GM12865 (cell line): ENCODE results near the gene MRPL18.
A peak's percentile ranks its signal among the peaks of the same experiment; 100 is the strongest.

Experiments used
- DNase-seq: peaks from one replicate; pipeline ENCODE4 v3.0.0; 2010; ENCODE audit warnings: low read depth
- H3K4me3 ChIP-seq: 2 replicates; pipeline ENCODE4 v1.5.1; 2011; ENCODE audit warnings: mild to moderate bottlenecking, low read depth, low read length, control low read depth
- CTCF ChIP-seq: IDR thresholded peaks from 2 replicates; pipeline ENCODE4 v1.5.1; 2011; ENCODE audit warnings: low read length, control low read depth, low read depth, inconsistent platforms; ENCODE audit not compliant: insufficient read depth; ENCODE audit errors: missing control alignments

The MRPL18 gene

GRCh38 chr6:159777240-159777904 lies 12.9 kb upstream of the MRPL18 start:
- no peak for TF ChIP-seq CTCF
- no peak for DNase-seq

DNA sequence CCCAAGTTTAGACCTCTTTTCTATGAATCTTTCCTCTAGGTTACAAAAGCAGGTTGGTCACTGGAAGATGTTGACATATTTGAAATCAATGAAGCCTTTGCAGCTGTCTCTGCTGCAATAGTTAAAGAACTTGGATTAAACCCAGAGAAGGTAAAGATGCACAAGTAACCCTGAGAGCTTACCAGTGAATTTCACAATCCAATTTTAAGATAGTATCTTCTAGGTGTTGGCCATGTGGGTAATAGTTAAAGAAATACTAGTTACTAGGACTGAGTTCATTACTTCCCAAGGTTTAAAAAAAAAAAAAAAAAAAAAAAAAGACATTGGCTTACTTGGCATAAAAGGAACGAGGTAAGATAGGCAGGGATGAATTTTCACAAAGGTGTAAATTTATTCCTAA lies 12.1 kb upstream of the MRPL18 start:
- DNase-seq = no peak
- no peak for TF ChIP-seq CTCF
- no peak overlapping the region for H3K4me3 ChIP-seq

More at GRCh38 chr6:159777240-159777904, 12.9 kb upstream of the MRPL18 start:
- no peak overlapping the region for H3K4me3 ChIP-seq

- TF ChIP-seq CTCF = no peak
- no peak overlapping the region for H3K4me3 ChIP-seq
- no peak for DNase-seq
Measured at GRCh38 chr6:159778542-159779103, 11.6 kb upstream of the MRPL18 start.

GRCh38 chr6:159788276-159788675 lies 2.0 kb upstream of the MRPL18 start:
- DNase-seq = peak; percentile 34
- no peak for TF ChIP-seq CTCF
- H3K4me3 ChIP-seq = peak overlapping the region; percentile 91

DNA sequence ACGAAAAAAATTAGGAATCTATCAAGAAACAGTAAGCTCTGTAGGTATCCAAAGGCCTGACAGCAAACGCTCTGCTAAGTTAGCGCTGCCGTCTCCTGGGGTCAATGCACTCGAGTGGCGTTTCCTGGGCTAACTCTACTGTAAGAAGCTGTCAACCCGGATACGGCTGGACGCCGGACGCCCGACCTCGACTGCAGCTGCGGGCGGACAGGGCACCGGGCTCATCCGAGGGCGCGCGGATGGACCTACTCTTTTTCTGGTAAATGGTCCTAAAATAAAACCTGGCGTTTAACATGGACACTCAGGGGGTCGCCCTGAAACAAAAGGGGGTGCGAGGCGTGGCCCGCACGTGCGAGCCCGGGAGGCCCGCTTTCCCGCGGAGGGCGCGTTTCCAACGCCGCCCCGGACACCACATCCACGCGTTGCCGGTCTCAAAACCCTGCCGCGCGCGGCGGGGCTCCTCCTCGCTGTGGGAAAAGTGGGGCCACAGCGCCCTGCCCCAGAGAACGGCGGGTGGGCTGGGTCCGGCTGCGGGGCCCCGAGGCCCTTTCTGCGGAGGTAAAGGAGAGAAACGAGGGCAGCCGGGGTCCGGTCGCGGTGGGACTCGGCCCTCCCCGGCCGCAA lies 1.4 kb upstream of the MRPL18 start:
- peak overlapping the region; percentile 91 for H3K4me3 ChIP-seq
- peak; percentile 72 for DNase-seq
- TF ChIP-seq CTCF = no peak

DNA sequence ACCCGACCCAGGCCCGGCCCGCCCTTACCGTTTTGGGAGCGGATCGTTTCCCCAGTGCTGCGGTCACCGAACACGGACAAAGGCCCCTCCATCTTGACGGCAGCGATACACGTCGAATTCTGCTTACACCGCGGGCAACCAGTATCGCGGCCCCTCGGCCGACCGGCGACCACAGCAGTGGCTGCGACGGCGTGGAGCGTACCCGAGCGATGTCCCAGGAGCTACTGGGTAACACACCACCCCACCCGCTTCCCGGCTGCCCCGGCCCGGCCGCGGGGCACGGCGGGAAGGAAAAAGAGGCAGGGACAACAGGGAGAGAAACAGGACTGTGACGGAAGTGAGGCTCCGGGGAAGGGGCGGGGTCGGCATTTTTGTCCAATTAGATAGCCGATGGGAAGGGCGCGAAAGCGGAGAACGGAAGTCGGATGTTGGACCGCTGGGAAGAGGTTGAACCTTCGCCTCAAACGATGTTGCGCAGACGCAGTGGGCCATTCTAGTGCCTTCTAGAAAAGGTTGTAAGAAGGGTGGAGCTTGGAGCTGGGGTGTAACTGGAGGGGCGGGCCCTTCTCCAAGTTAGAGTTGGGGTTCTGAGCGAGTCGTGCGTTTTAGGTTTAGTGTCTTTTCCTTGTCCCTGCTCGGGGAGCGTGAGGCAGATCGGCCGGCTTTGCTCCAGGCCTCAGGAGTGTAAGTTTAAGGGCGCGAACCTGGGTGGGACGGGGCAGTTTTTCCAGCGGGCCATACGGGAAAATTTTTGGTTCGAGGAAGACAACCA lies 704 bp upstream of the MRPL18 start, which contains the start of gene TCP1:
TSS of gene TCP1 (minus strand) at position 226 of the 772 bp plus-strand sequence. CDS start at position 92, 134 bp downstream.
- TF ChIP-seq CTCF = no peak
- DNase-seq = peak; percentile 99
- peak within 1 kb of the TSS; percentile 91 for H3K4me3 ChIP-seq
